Measurements from ENCODE around the gene SLC9A8. TPM values are rescaled to one million over a fixed set of nuclear protein-coding genes. Genes with fewer than 3 reads are reported as not detected.

Gene SLC9A8
- total RNA-seq, 4 donors from 2014 or later, result 12.4 to 20.4 (median 15.1) TPM

DNA sequence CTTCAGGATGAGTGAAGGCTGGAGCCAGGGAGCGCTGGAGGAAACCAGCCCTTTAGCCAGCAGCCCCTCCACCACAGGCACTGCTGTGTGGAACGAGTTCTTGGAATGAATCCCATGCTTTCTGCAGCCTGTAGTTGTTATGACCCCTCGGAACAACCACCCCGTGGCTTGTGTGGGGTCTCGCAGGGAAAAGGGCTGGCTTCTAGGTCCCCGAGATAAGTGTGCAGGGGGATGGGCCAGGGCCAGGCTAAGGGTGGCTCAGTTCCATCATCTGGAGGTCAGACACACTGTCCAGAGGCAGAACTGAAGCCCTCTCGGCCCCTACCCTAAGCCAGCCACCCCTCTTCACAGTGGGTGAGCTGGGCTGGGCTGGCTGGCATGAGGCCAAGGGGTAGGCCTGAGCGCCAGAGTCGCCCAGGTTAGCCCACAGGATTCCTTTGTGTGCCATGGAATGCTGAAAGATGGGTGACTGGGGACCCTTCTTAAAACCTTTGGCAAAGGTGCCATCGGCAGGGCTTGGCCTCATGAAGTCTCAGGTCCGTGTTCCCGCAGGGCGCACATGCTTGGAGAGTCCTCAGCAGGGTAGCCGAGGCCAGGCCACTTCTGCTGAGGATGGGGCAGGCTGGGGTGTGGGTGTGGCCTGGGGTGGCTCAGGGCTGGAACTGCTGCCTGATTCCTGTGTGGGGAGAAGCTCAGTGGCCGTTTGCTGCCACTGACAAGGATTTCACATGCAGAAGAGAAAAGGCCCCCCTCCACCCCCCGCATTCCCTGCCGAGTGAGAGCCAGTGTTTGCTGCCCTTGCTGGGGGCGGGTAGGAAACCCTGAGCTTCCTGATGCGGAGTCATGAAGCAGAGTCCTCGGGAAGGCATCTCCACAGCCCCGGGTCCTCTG lies 78.1 kb downstream of the SLC9A8 start:
- DNase-seq, result peak in 1 of 2 donors; percentile 13
- Histone ChIP-seq H3K4me1 (peaks cover 25 to 34% of the 10 kb centered on the region in 2 donors), H3K4me3 (no peak overlapping the region), H3K36me3 (peaks cover 0 to 13% of the 10 kb centered on the region in 2 donors), H3K27me3 (no peaks in the 10 kb centered on the region), H3K9me3 (no peaks in the 10 kb centered on the region), H3K27ac (no peak overlapping the region)
- intact Hi-C loops (cut with DNase I; ENCODE audit: low total_unique reads), result loop anchor here (10.0 kb wide), 1 partner anchor 346 kb away; no protein-coding TSS in a partner anchor
- TF ChIP-seq POLR2A (IDR thresholded peaks at IDR 0.05) (no peak), CTCF (IDR thresholded peaks at IDR 0.05 in 4 of 5, conservative IDR thresholded peaks at IDR 0.05 in 1 of 5) (no peak)
- no peak for ATAC-seq
- in situ Hi-C loops (cut with MboI; ENCODE audit: low sequenced_read_pairs in 4 of 4), result no loop called here

DNA sequence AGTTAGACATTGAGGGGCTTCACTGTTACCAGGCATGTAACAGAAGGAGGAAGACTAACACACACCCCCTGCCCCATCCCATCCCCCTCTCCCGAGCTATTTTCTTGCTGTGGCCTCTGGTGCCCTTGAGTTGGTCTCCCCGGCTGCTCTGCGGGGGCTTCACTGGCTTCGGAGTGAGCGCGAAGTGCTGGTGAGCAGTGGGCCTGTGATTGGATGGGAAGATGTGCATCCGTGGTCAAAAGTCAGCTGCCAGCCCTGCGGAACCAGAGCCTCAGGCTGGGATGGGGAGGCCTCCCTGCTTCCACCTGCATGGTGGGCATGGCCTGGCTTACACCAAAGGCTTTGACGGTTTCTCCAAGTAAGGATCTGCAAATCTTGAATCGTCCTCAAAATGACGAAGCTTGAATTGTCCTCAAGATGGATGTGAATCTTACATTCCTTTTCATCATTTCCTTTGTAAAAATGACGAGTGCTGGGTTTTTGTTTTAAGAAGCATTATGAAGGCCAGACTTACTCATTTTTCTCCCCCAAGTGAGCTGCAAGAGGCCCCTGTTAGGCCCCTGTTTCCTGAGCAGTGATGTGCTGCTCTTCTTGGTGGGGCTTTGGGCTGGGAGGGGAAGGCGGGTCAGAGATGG lies 79.0 kb downstream of the SLC9A8 start:
- in situ Hi-C loops (cut with MboI; ENCODE audit: low sequenced_read_pairs in 4 of 4), result no loop called here
- Histone ChIP-seq H3K4me3 (no peak overlapping the region), H3K4me1 (peaks cover 25 to 37% of the 10 kb centered on the region in 2 donors), H3K9me3 (no peaks in the 10 kb centered on the region), H3K27me3 (no peaks in the 10 kb centered on the region), H3K36me3 (peaks cover 0 to 10% of the 10 kb centered on the region in 2 donors), H3K27ac (no peak overlapping the region)
- DNase-seq, result no peak
- no peak for TF ChIP-seq POLR2A (IDR thresholded peaks at IDR 0.05)
- no peak for TF ChIP-seq CTCF (IDR thresholded peaks at IDR 0.05 in 4 of 5, conservative IDR thresholded peaks at IDR 0.05 in 1 of 5)
- no peak for ATAC-seq
- intact Hi-C loops (cut with DNase I; ENCODE audit: low total_unique reads), result loop anchor here (10.0 kb wide), 1 partner anchor 347 kb away; no protein-coding TSS in a partner anchor

DNA sequence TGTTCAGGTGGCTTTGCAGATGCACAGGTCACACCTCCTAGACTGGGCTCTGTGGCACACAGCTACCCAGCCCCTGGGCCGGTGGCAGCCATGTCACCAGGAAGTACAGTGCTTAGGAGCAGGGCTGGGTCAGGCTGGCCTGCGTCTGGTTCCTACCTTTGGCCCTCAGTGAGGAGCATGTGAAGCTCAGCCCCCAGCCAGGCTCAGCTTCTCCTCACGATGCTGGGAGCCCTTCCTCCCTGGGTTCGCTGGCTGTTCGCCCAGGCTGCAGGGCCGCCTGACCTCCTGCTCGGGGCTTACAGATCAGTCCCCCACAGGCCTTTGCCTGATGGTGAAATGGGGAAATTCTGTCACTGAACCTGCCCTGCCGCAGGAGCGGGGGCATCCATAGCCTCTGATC lies 79.6 kb downstream of the SLC9A8 start:
- Histone ChIP-seq H3K36me3 (peaks cover 0 to 7% of the 10 kb centered on the region in 2 donors), H3K27me3 (no peaks in the 10 kb centered on the region), H3K27ac (peak overlapping the region in 2 of 4 donors; percentile 30 to 35), H3K9me3 (no peaks in the 10 kb centered on the region), H3K4me1 (peaks cover 25 to 37% of the 10 kb centered on the region in 2 donors), H3K4me3 (no peak overlapping the region)
- no peak for ATAC-seq
- DNase-seq, result peak in 1 of 2 donors; percentile 18
- TF ChIP-seq CTCF (IDR thresholded peaks at IDR 0.05 in 4 of 5, conservative IDR thresholded peaks at IDR 0.05 in 1 of 5) (no peak), POLR2A (IDR thresholded peaks at IDR 0.05) (no peak)
- intact Hi-C loops (cut with DNase I; ENCODE audit: low total_unique reads), result loop anchor here (10.0 kb wide), 1 partner anchor 347 kb away; no protein-coding TSS in a partner anchor
- in situ Hi-C loops (cut with MboI; ENCODE audit: low sequenced_read_pairs in 4 of 4), result no loop called here

- Histone ChIP-seq H3K36me3 (peaks cover 0 to 5% of the 10 kb centered on the region in 2 donors), H3K4me1 (peaks cover 20 to 34% of the 10 kb centered on the region in 2 donors), H3K4me3 (no peak overlapping the region), H3K27ac (peak overlapping the region in 2 of 4 donors; percentile 30 to 35), H3K27me3 (no peaks in the 10 kb centered on the region), H3K9me3 (no peaks in the 10 kb centered on the region)
- ATAC-seq (peak in 1 of 2 donors; percentile 31), DNase-seq (no peak)
- in situ Hi-C loops (cut with MboI; ENCODE audit: low sequenced_read_pairs in 4 of 4) (no loop called here), intact Hi-C loops (cut with DNase I; ENCODE audit: low total_unique reads) (loop anchor here (10.0 kb wide), 1 partner anchor 348 kb away; no protein-coding TSS in a partner anchor)
- TF ChIP-seq CTCF (IDR thresholded peaks at IDR 0.05 in 4 of 5, conservative IDR thresholded peaks at IDR 0.05 in 1 of 5), result no peak
- no peak for TF ChIP-seq POLR2A (IDR thresholded peaks at IDR 0.05)
These were observed 80.2 kb downstream of the SLC9A8 start for GRCh38 chr20:49892817-49893216.

Measured in gastrocnemius medialis (tissue), 4 donors.